Mucosa of stomach (tissue), 1 donor: ENCODE measurements around the gene KDM4C.

ENCODE experiments used
- H3K27me3 ChIP-seq: one replicate; pipeline ENCODE4 v1.7.0; 2013; ENCODE audit warnings: mild to moderate bottlenecking, low read length; ENCODE audit not compliant: control insufficient read depth, insufficient read depth
- H3K36me3 ChIP-seq: one replicate; pipeline ENCODE4 v1.7.0; 2013; ENCODE audit warnings: low read length; ENCODE audit not compliant: control insufficient read depth, insufficient read depth
- H3K4me1 ChIP-seq: one replicate; pipeline ENCODE4 v1.7.0; 2013; ENCODE audit warnings: mild to moderate bottlenecking, low read length; ENCODE audit not compliant: control insufficient read depth, insufficient read depth
- H3K4me3 ChIP-seq: one replicate; pipeline ENCODE4 v1.7.0; 2013; ENCODE audit warnings: low read length
- H3K9ac ChIP-seq: one replicate; pipeline ENCODE4 v1.7.0; 2013; ENCODE audit warnings: mild to moderate bottlenecking, low read length, moderate library complexity
- H3K9me3 ChIP-seq: one replicate; pipeline ENCODE4 v1.7.0; 2013; ENCODE audit warnings: mild to moderate bottlenecking, low read length, moderate library complexity; ENCODE audit not compliant: control insufficient read depth
- donor health status: Pancreatic carcinoma.

KDM4C gene

DNA sequence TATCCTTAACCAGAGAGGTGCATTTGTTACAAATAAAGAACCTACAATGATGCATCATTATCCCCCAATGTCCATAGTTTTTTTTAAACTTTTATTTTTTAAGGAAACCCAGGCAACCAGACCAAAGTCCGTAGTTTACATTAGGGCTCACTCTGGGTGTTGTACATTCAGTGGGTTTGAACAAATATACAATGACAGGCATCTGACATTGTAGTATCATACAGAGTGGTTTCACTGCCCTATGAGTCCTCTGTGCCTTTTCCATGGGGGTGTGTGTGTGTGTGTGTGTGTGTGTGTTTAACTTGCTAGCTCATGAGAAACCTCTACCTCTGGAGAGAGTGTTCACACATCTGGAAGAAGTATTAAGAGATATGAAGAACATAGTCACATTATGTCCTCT, 141.5 kb downstream of the KDM4C start:
- Histone ChIP-seq H3K4me1 (peaks cover 9% of the 10 kb centered on the region), H3K9ac (no peak overlapping the region), H3K36me3 (no peaks in the 10 kb centered on the region), H3K9me3 (no peaks in the 10 kb centered on the region), H3K4me3 (no peak overlapping the region), H3K27me3 (no peaks in the 10 kb centered on the region)

DNA sequence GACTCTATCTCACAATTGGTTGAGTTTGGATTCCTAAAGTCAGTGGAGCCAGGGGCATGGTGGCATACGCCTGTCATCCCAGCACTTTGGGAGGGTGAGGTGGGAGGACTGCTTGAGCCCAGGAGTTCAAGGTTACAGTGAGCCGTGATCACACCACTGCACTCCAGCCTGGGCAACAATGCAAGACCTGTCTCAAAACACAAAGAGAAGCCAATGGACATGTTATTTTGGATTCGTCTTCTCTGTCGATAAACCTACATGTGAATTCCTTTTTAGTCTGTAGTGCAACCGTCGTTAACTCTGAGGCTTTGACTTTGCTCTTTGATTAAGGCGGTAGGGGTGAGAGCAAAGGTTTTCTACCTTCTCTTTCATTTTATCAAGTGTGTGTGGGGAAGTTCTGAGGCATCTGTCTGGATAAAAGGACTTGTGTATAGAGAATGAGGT, 142.7 kb downstream of the KDM4C start:
- no peaks in the 10 kb centered on the region for H3K36me3 ChIP-seq
- no peak overlapping the region for H3K9ac ChIP-seq
- no peaks in the 10 kb centered on the region for H3K9me3 ChIP-seq
- H3K4me1 ChIP-seq = peaks cover 9% of the 10 kb centered on the region
- no peaks in the 10 kb centered on the region for H3K27me3 ChIP-seq
- H3K4me3 ChIP-seq = no peak overlapping the region

DNA sequence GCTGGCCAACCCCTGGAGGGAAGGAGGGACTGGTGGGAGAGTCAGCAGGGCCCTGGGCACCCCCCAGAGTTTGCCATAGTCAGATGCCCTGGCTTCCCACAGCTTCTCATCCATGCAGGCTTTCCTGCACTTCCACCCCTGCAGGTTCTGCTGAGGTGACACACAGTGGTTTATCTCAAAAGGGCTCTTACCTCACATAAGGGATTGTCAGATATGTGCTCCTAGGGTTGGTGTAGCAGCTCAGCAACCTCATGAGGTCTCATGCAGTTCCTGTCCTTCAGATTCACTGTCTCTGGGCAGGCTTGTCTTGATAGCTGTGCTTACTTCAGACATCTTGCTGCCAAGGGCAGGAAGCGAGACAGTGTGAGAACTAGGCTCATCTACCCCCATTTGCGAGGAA, 143.4 kb downstream of the KDM4C start:
- Histone ChIP-seq H3K9ac (no peak overlapping the region), H3K27me3 (no peaks in the 10 kb centered on the region), H3K36me3 (no peaks in the 10 kb centered on the region), H3K4me3 (no peak overlapping the region), H3K9me3 (no peaks in the 10 kb centered on the region), H3K4me1 (peaks cover 9% of the 10 kb centered on the region)

DNA sequence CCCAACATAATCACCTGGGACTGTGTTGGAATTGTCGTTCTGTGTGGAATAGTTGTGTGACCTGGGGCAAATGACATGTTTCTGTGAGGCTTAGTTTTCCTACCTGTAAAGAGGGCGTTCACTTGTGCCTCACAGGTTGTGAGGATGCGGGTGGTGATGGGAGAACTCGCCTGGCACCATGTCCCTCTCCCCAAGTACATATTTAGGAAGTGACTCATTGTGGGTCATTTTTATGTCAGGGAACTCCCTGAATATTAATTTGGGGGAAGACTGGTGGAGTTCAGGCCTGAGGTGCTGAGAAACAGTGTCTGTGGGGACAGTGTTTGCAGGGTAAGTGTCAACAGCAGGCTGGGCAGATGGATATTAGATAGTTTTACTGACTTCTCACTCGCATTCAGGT, 144.7 kb downstream of the KDM4C start:
- Histone ChIP-seq H3K36me3 (no peaks in the 10 kb centered on the region), H3K27me3 (no peaks in the 10 kb centered on the region), H3K9ac (no peak overlapping the region), H3K4me3 (no peak overlapping the region), H3K4me1 (peaks cover under 1% of the 10 kb centered on the region), H3K9me3 (no peaks in the 10 kb centered on the region)

DNA sequence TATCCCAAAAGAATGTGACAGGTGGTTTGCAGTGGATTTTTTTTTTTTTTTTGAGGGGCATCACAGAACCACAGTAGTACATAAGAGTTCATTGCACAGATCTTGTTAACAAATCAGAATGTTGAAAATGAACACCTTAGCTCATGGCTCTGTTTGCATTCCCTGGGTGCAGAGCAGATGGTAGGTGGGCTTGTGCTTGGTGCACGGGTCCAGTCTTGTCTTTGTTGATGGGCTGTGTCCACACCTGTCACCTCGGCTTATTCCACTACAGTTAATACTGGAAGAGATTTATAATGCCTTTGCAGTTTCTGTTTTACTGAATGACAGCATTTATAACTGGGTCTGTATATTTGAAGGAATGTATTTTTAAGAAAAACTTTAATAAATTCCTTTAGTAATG, 146.6 kb downstream of the KDM4C start:
- Histone ChIP-seq H3K9ac (no peak overlapping the region), H3K9me3 (no peaks in the 10 kb centered on the region), H3K27me3 (no peaks in the 10 kb centered on the region), H3K36me3 (no peaks in the 10 kb centered on the region), H3K4me1 (no peaks in the 10 kb centered on the region), H3K4me3 (no peak overlapping the region)

DNA sequence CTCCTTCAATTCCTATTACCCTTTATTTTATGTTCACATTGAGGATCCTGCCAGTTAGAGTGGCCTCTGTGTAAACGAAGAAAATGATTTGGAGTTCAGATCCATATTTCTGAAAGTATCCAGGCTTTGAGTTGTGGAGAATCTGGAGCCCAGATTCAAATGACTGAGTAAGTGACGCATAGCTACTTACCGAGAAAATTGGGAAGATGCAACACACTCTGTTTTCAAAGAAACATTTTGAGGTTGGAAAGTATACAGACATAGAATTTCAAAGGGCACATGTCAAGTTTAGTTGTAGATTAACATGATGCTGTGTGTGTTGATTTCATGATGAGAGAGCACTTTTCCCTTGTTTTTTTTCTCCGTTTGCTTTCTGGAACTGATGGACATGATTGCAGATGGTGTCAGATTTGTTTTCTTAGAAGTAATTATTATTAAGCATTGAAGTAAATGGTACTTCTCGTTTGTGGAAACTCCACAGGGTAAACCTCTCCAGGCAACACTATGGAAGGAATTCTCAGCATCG, 148.1 kb downstream of the KDM4C start:
- H3K9me3 ChIP-seq = no peaks in the 10 kb centered on the region
- no peaks in the 10 kb centered on the region for H3K4me1 ChIP-seq
- no peak overlapping the region for H3K4me3 ChIP-seq
- H3K36me3 ChIP-seq = no peaks in the 10 kb centered on the region
- no peak overlapping the region for H3K9ac ChIP-seq
- no peaks in the 10 kb centered on the region for H3K27me3 ChIP-seq

DNA sequence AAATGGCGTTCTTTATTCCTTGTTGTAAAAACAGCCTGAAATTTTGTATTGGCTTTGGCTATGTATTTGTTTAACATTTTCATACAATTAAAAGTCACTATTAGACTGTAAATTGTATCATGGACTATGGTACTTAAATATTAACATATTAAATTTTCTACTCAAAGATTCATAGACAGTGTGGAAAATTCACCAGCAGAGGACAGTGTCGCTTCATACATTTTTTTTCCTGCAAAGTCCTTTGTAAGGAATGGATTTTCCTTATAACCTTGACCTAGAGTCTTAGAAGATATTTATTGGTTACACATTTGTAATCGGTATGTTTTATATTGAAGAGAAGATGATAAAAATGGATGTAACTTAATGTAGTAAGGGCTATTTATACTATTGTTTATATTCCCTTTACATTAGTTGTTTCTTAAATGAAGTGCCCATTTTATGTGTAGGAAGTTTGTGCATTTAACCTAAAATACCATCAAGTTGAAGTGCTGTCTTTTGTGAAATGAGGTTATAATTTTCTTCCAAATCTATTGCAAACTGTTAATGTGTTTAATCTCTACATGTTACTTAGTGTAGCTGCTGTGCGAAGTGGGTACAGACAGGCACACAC, 150.1 kb downstream of the KDM4C start:
- H3K36me3 ChIP-seq = no peaks in the 10 kb centered on the region
- no peak overlapping the region for H3K4me3 ChIP-seq
- no peaks in the 10 kb centered on the region for H3K9me3 ChIP-seq
- H3K9ac ChIP-seq = no peak overlapping the region
- H3K27me3 ChIP-seq = no peaks in the 10 kb centered on the region
- no peaks in the 10 kb centered on the region for H3K4me1 ChIP-seq

DNA sequence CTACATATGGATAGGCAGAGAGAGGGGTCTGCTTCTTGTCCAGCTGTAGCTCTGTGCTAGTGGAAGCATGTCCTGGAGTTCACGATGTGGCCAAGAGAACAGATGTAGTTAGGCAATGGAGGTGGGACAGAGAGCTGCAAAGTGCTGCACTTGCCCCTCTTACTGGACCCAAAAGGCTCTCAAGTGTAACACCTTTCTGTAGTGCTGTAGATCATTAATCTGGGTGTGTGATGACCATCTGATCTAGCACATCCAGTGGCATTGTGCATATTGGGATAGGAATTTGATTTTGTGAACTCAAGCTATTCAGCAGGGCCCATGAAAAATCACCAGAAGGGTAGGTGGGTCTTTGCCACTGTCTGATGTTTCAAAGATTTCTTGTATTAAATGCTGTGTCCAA, 151.4 kb downstream of the KDM4C start:
- no peaks in the 10 kb centered on the region for H3K27me3 ChIP-seq
- no peak overlapping the region for H3K4me3 ChIP-seq
- no peaks in the 10 kb centered on the region for H3K4me1 ChIP-seq
- H3K9ac ChIP-seq = no peak overlapping the region
- H3K36me3 ChIP-seq = no peaks in the 10 kb centered on the region
- no peaks in the 10 kb centered on the region for H3K9me3 ChIP-seq

DNA sequence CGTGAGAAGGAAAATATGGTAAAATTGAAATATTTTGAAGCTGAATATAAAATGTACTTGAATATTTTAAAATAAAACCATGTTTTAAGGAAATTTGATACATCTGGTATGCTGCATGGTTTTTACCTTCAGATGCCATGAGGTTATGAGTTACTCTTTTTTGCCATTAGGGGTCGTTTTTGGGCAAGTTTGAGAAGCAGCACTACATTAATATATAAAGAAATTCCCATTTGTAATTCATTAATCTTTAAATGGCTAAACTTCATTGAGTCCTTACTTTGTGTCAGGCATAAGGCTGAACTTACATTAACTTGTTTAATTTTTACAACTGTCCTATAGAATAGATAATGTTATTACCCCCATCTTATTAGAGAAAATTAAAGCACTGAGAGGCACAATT, 152.3 kb downstream of the KDM4C start:
- Histone ChIP-seq H3K9ac (no peak overlapping the region), H3K4me1 (no peaks in the 10 kb centered on the region), H3K36me3 (no peaks in the 10 kb centered on the region), H3K9me3 (no peaks in the 10 kb centered on the region), H3K27me3 (no peaks in the 10 kb centered on the region), H3K4me3 (no peak overlapping the region)

DNA sequence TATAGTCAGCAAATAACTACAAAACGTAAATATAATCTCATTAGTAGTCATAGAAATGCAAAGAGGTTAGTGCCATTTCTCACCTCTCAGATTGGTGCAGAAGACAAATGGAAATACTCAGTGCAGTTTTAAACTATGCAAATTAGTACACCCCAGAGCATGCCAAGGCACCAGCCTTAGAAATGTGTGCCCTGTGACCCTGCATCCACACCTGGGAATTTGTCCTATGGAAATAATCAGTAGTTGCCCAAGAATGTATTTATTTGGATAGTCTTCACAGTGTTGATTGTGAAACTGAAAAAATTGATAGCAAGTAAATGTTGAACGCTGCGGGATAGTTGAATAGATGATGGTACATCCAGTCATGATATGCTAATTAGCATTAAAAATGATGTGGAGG, 152.7 kb downstream of the KDM4C start:
- Histone ChIP-seq H3K36me3 (no peaks in the 10 kb centered on the region), H3K27me3 (no peaks in the 10 kb centered on the region), H3K9me3 (no peaks in the 10 kb centered on the region), H3K4me3 (no peak overlapping the region), H3K4me1 (no peaks in the 10 kb centered on the region), H3K9ac (no peak overlapping the region)

DNA sequence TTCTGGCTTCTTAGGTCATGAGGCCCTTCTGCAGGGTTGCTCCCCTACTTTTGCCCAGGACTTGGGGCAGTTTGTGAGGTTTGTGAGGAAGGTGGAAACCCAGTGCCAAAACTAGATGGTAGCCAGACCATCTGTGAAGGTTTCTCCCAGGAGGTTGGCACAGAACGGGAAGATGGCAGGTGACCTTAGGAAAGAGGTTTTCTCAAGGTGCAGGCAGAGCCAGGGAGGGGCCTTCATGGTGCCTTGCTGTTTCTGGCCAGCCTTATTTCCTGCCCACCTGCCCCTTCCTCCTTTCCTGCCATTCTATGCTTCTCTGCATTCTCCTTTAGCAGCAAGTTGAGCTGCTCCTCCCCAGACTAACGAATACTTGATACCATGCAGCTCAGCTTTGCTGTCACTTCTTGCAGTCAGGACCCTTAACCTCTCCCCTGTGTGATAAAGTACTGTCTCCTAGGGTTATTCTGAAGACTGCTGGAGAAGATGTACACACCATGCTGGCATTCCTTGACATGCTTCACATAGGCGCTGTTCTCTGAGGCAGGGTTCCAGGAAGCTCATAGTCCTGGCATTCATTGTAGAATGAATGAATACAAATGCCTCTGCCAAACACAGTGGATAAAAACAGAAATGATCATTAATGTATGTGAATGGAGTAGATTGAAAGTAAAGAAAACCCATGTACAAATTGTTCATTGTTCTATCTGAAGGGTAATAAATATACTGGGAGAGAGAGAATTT, 154.3 kb downstream of the KDM4C start:
- Histone ChIP-seq H3K36me3 (no peaks in the 10 kb centered on the region), H3K9me3 (no peaks in the 10 kb centered on the region), H3K4me1 (no peaks in the 10 kb centered on the region), H3K4me3 (no peak overlapping the region), H3K9ac (no peak overlapping the region), H3K27me3 (no peaks in the 10 kb centered on the region)

DNA sequence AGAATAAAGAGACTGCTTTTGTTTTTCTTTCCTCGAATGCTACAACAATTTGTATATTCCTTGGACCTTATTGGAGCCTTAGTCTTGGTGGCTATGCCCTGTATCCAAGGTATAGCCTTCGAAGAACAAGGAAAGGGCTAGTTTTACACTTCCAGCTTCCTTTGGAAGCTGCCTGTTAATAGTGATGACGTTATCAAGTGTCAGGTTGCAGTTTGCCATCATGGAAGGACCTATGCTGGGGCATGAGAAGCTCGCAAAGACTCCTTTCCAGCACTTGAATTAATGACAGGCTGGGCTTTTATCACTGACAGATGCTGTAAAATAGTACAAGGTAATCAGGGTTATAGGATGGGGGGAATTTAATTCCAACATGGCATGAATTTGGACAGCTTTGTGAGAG, 157.9 kb downstream of the KDM4C start:
- Histone ChIP-seq H3K36me3 (no peaks in the 10 kb centered on the region), H3K9ac (no peak overlapping the region), H3K4me3 (no peak overlapping the region), H3K9me3 (no peaks in the 10 kb centered on the region), H3K27me3 (no peaks in the 10 kb centered on the region), H3K4me1 (no peaks in the 10 kb centered on the region)
